B cell (primary cell): Measurements from ENCODE around the gene ANK2. TPM values are rescaled to one million over a fixed set of nuclear protein-coding genes. Genes with fewer than 3 reads are reported as not detected.

Experiments used
- ATAC-seq: fragments of 200-7000 bp; cut with Tn5 transposase; one replicate; pipeline ENCODE4 v1.10.0; 2021; ENCODE audit warnings: low read depth, mild to moderate bottlenecking, moderate number of reproducible peaks, moderate library complexity
- CTCF ChIA-PET: fragments of 350-600 bp; sonication (Branson Sonifier 250); formaldehyde crosslinking; loops from one replicate; lab custom pipeline; 2021; ENCODE audit warnings: antibody characterized with exemption, inconsistent platforms; lab: Charles Lee
- POLR2A ChIA-PET: fragments of 350-600 bp; sonication (Branson Sonifier 250); formaldehyde crosslinking; loops from one replicate; lab custom pipeline; 2021; ENCODE audit warnings: antibody characterized with exemption; lab: Charles Lee
- DNase-seq: peaks from one replicate; pipeline ENCODE4 v3.0.0; 2013
- H2AFZ ChIP-seq: 2 replicates; pipeline ENCODE4 v1.6.1; 2012; ENCODE audit warnings: mild to moderate bottlenecking, low read depth, low read length; ENCODE audit not compliant: insufficient read depth, poor library complexity, severe bottlenecking
- H3K27ac ChIP-seq, 2 donors: 1 replicate in 1 of 2; 2 replicates in 1 of 2; pipeline ENCODE4 v1.5.1; 2012 to 2013; ENCODE audit warnings: low read length in 2 of 2, mild to moderate bottlenecking in 2 of 2, moderate library complexity in 1 of 2
- H3K27me3 ChIP-seq, 4 experiments: fragments of 200-600 bp in 1 of 4; sonication (generic) in 1 of 4; replicated peaks in 1 of 4; 1 replicate in 2 of 4; 2 replicates in 2 of 4; pipeline versions ENCODE4 v1.6.1 to v1.7.0; 2013 to 2016; ENCODE audit warnings: low read length in 3 of 4, mild to moderate bottlenecking in 2 of 4, mixed read lengths in 1 of 4, moderate library complexity in 1 of 4; ENCODE audit not compliant: insufficient read depth in 4 of 4, control insufficient read depth in 3 of 4; ENCODE audit errors: control extremely low read depth in 1 of 4
- H3K36me3 ChIP-seq, 2 experiments: replicated peaks in 1 of 2; 1 replicate in 1 of 2; 2 replicates in 1 of 2; pipeline versions ENCODE4 v1.6.1 to v1.7.1; 2013; ENCODE audit warnings: low read length in 1 of 2; ENCODE audit not compliant: insufficient read depth in 2 of 2, control insufficient read depth in 1 of 2; ENCODE audit errors: control extremely low read depth in 1 of 2, extremely low read depth in 1 of 2
- H3K4me1 ChIP-seq, 2 donors: fragments of 200-600 bp in 1 of 2; sonication (generic) in 1 of 2; 1 replicate in 1 of 2; 2 replicates in 1 of 2; pipeline versions ENCODE4 v1.5.1 to v1.6.1; 2013 to 2017; ENCODE audit warnings: low read length in 2 of 2; ENCODE audit not compliant: control insufficient read depth in 2 of 2, insufficient read depth in 2 of 2
- H3K4me2 ChIP-seq: replicated peaks from 2 replicates; pipeline ENCODE3; 2012; ENCODE audit warnings: mild to moderate bottlenecking, low read depth, low read length; ENCODE audit not compliant: poor library complexity, severe bottlenecking
- H3K4me3 ChIP-seq, 5 experiments: fragments of 200-600 bp in 1 of 5; sonication (generic) in 1 of 5; 1 replicate in 3 of 5; 2 replicates in 2 of 5; pipeline versions ENCODE4 v1.5.1 to v1.7.0; 2011 to 2016; ENCODE audit warnings: low read length in 4 of 5, mild to moderate bottlenecking in 4 of 5, low read depth in 2 of 5, control low read depth in 1 of 5, moderate library complexity in 1 of 5; ENCODE audit not compliant: insufficient read depth in 1 of 5; ENCODE audit errors: control extremely low read depth in 1 of 5, extremely low read depth in 1 of 5
- H3K79me2 ChIP-seq: fragments of 200-600 bp; sonication (generic); one replicate; pipeline ENCODE4 v1.6.0; 2016; ENCODE audit warnings: low read length; ENCODE audit not compliant: control insufficient read depth, insufficient read depth
- H3K9ac ChIP-seq: fragments of 200-600 bp; sonication (generic); 2 replicates; pipeline ENCODE4 v1.6.1; 2017; ENCODE audit warnings: mild to moderate bottlenecking, low read length, moderate library complexity
- H3K9me3 ChIP-seq, 3 donors: one replicate each; pipeline versions ENCODE4 v1.6.1 to v1.7.1; 2013; ENCODE audit warnings: low read length in 2 of 3; ENCODE audit not compliant: control insufficient read depth in 2 of 3, insufficient read depth in 1 of 3; ENCODE audit errors: control extremely low read depth in 1 of 3
- H4K20me1 ChIP-seq: 2 replicates; pipeline ENCODE4 v1.6.0; 2012; ENCODE audit warnings: mild to moderate bottlenecking, low read length; ENCODE audit not compliant: insufficient read depth, control insufficient read depth, poor library complexity, severe bottlenecking
- H3K27ac Mint-ChIP-seq: one replicate; pipeline ENCODE4 v1.8.0; 2021; ENCODE audit warnings: mixed read lengths
- H3K27me3 Mint-ChIP-seq: one replicate; pipeline ENCODE4 v1.8.0; 2021; ENCODE audit warnings: mixed read lengths
- H3K4me1 Mint-ChIP-seq: one replicate; pipeline ENCODE4 v1.8.0; 2021; ENCODE audit warnings: mixed read lengths
- H3K4me3 Mint-ChIP-seq: one replicate; pipeline ENCODE4 v1.8.0; 2021; ENCODE audit warnings: mixed read lengths
- H3K9me3 Mint-ChIP-seq: one replicate; pipeline ENCODE4 v1.8.0; 2022; ENCODE audit warnings: mixed read lengths; ENCODE audit not compliant: insufficient read depth
- CTCF ChIP-seq: fragments of 200-600 bp; IDR thresholded peaks from one replicate; pipeline ENCODE4 v1.8.0; 2022; ENCODE audit warnings: antibody characterized with exemption, mild to moderate bottlenecking
- EZH2 ChIP-seq: IDR thresholded peaks from 2 replicates; pipeline ENCODE4 v1.6.1; 2012; ENCODE audit warnings: borderline replicate concordance, low read depth, mild to moderate bottlenecking, moderate library complexity, low read length; ENCODE audit not compliant: insufficient read depth, poor library complexity, severe bottlenecking
- WGBS: methylation state at CpG from one replicate; pipeline ENCODE4 v1.1.5; 2013; ENCODE audit warnings: missing lambda C conversion rate; ENCODE audit not compliant: insufficient coverage; 5-methylcytosine and 5-hydroxymethylcytosine counted together
- intact Hi-C: fragments of 100-400 bp; cut with micrococcal nuclease; formaldehyde crosslinking; loops from one replicate; pipeline ENCODE4 v1.10.0; 2022
- polyA plus RNA-seq: library from polyadenylated mRNA; depleted of rRNA; stranded (reverse); fragments of >200 nt; gene quantifications from 2 replicates; pipeline ENCODE4 v1.2.3, GENCODE V29; 2012
- total RNA-seq, 2 donors: library from RNA; stranded (reverse); fragments of 120-200 nt in 1 of 2; gene quantifications; 1 replicate in 1 of 2; 2 replicates in 1 of 2; pipeline versions ENCODE4 v1.2.3 to v1.2.4, GENCODE V29; 2013 to 2022

Gene ANK2
- total and polyA plus RNA-seq, 2 donors (not counting 1 experiment from before 2014, with no cell fraction given) = 0.16 to 3.6 TPM

GRCh38 chr4:113302051-113302450 lies 252.6 kb downstream of the ANK2 start:
- no peaks in the 10 kb centered on the region for H3K27me3 ChIP-seq
- no peak overlapping the region for H3K4me3 ChIP-seq
- no peak overlapping the region for H3K27ac ChIP-seq
- H3K9ac ChIP-seq = no peak overlapping the region
- no peaks in the 10 kb centered on the region for H3K4me1 ChIP-seq
- no peaks in the 10 kb centered on the region for H4K20me1 ChIP-seq
- ChIA-PET POLR2A (no interaction called here), CTCF (no interaction called here)
- no peak for DNase-seq
- ATAC-seq = no peak
- Mint-ChIP-seq H3K27ac (no peak overlapping the region), H3K4me1 (no peaks in the 10 kb centered on the region), H3K9me3 (no peaks in the 10 kb centered on the region), H3K27me3 (no peaks in the 10 kb centered on the region), H3K4me3 (no peak overlapping the region)
- TF ChIP-seq CTCF (no peak), EZH2 (no peak)
- H3K9me3 ChIP-seq = no peaks in the 10 kb centered on the region
- WGBS = no CpG with 5 or more reads among the region's 1 CpG
- intact Hi-C loops = no loop called here
- H3K36me3 ChIP-seq = no peaks in the 10 kb centered on the region
- no peak overlapping the region for H2AFZ ChIP-seq
- no peak overlapping the region for H3K4me2 ChIP-seq
- no peaks in the 10 kb centered on the region for H3K79me2 ChIP-seq

DNA sequence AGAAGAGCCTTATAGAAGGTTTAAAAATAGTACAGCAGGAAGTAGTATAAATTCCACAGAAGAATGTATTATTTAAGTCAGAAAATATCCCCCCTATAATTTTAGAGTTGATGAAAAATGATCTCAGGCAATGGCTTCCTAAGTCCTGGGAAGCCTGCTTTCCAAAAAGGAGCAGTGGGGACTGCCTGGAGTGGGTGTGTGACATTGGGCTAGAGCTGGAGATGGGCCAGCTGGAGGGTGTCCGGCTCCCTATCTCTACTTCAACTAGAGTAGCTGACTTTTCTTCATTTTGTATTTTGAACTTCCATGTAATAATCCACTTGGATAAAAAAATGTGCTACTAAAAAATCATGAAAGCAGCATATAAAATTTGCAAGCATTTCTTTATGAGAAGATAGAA lies 253.9 kb downstream of the ANK2 start:
- no peaks in the 10 kb centered on the region for H3K4me1 ChIP-seq
- TF ChIP-seq CTCF (no peak), EZH2 (no peak)
- Mint-ChIP-seq H3K4me3 (no peak overlapping the region), H3K9me3 (no peaks in the 10 kb centered on the region), H3K27ac (no peak overlapping the region), H3K4me1 (no peaks in the 10 kb centered on the region), H3K27me3 (no peaks in the 10 kb centered on the region)
- no peak overlapping the region for H3K9ac ChIP-seq
- no peak overlapping the region for H2AFZ ChIP-seq
- H3K79me2 ChIP-seq = no peaks in the 10 kb centered on the region
- DNase-seq = no peak
- WGBS = no CpG with 5 or more reads among the region's 1 CpG
- H3K4me3 ChIP-seq = no peak overlapping the region
- no peak for ATAC-seq
- intact Hi-C loops = no loop called here
- no peak overlapping the region for H3K4me2 ChIP-seq
- H3K27me3 ChIP-seq = no peaks in the 10 kb centered on the region
- ChIA-PET POLR2A (no interaction called here), CTCF (no interaction called here)
- no peaks in the 10 kb centered on the region for H3K9me3 ChIP-seq
- H3K36me3 ChIP-seq = no peaks in the 10 kb centered on the region
- no peak overlapping the region for H3K27ac ChIP-seq
- no peaks in the 10 kb centered on the region for H4K20me1 ChIP-seq
